GM03348 (cell line): ENCODE results near the gene SLC49A4.

Source experiments
- DNase-seq: peaks from one replicate; pipeline ENCODE4 v3.0.0; 2012; ENCODE audit warnings: low spot score

The SLC49A4 gene

GRCh38 chr3:122929188-122930062 lies 134.6 kb downstream of the SLC49A4 start:
- DNase-seq, result no peak

- no peak for DNase-seq
Observed at GRCh38 chr3:122930063-122930997, 135.5 kb downstream of the SLC49A4 start.
